ENCODE measurements around the gene KAT14. TPM values are rescaled to one million over a fixed set of nuclear protein-coding genes. Genes with fewer than 3 reads are reported as not detected.
"Not testable (repeated sequence)": the region's sequence is repeated elsewhere in the genome, so short reads cannot be mapped to it uniquely, and the experiment has no call there.

KAT14 gene
- total RNA-seq, 1 donor from 2014 or later, result 33.4 TPM

DNA sequence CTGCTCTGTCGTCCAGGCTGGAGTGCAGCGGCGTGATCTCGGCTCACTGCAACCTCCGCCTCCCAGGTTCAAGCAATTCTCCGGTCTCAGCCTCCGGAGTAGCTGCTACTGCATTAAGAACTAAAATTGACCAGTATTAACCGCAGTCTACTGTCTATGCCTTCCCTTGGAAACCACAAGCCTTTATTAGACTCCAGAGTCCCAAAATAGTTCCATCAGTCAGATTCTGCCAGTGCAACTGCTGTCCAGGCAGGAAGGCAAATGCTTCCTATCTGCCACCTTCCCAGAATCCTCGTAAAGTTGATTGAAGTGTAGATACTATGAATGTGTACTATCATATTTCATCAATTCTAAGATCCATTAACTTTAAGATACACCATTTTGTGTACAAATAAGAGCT, 16.7 kb downstream of the KAT14 start:
- FAIRE-seq (no peak), DNase-seq (ENCODE audit: low spot score in 2 of 2) (no peak)

DNA sequence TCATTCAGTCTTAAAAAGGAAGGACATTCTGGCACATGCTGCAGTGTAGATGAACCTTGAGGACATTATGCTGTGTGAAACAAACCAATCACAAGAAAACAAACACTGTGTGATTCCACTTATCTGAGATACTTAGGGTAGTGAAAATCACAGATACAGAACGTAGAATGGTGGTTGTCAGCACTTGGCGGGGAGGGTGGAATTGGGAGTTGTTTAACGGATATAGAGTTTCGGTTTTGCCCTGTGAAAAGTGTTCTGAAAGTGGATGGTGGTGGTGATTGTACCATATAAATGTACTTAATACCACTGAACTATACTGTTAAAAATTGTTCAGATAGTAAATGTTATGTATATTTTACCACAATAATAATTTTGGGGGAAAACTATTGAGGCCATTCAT, 18.4 kb downstream of the KAT14 start:
- FAIRE-seq, result no peak
- DNase-seq (ENCODE audit: low spot score in 2 of 2), result no peak

DNA sequence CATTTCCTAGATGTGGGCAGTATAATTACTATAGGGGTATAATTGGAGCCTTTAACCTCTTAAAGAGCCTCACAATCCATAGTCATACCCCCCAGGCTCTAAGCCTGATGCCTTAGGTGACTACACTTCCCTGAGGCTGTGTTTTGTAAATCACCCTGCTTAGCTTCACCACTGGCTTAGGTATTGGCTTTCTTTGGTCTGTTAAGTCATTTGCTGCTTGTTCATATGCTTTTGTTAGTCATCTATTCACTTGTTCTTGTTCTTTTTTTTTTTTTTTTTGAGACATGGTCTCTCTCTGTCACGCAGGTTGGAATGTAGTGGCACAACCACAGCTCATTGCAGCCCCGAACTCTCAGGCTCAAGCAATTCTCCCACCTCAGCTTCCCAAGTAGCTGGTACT, 26.7 kb downstream of the KAT14 start:
- FAIRE-seq (no peak), DNase-seq (ENCODE audit: low spot score in 2 of 2) (no peak)

DNA sequence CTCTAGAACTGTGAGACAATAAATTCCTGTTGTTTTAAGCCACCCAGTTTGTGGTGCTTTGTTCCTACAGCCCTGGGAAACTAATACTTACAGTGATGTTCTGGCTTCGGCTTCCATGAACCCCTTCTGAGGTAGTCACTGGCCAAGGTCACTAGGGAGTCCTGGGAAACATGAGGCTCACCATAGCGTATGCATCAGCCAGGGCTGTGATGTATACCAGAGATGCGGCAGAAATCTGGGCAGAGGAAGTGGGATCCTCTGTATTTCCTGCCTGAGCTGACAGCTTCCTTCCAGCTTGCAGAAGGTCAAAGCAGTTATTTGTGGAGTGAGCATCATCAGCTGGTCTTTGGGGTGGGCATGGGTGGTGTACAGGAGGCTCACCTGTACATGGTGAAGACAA, 27.9 kb downstream of the KAT14 start:
- no peak for DNase-seq (ENCODE audit: low spot score in 2 of 2)
- no peak for FAIRE-seq

DNA sequence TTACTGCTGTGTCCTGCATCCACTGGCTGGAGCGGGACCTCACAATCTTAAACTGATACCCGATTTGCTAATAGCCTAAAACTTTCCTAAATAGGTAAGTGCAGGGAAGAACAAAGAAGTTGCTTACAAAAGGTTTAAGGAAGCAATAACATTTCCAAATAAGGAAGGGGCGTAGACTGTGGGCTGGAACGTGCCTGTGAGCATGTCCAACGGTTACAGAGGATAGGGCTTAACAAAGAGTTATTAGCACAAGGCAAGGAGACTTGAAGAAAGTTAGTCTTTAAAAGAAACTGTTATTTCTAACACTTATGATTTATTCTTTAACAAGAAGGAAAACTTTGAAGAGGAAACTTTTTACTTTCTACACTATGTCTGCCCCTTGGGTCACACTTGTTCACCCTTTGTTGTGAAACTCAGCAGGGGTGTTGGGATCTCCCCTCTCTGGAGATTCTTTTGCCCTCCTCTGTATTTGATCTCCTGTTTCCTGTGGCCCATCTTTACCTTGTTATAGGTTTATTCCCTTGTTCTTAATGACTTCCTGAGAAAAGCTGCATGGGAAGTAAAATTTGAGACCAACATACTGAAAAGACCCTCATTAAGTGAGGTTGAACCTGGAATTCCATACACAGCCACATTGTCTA, 28.7 kb downstream of the KAT14 start:
- no peak for FAIRE-seq
- DNase-seq (ENCODE audit: low spot score in 2 of 2), result no peak

DNA sequence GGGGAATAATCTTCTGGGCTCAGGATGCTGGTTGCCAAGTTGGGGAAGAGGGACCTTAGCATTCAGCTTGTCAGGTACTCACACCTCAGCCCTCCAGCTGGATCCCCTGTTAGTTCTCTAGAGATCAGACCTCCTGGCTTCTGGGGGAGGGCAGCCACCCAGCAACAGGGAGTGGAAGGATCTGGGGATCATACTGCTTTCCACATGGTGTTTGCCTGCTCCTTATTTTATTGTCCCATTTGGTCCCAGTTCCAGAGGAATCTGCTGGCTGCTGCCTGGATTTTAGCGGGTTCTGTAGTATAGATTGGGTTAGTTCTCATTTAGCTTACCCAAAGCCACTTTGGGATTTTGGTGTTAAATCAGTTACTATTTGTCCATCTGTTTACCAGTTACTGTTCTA, 29.3 kb downstream of the KAT14 start:
- DNase-seq (ENCODE audit: low spot score in 2 of 2) (no peak), FAIRE-seq (no peak)

DNA sequence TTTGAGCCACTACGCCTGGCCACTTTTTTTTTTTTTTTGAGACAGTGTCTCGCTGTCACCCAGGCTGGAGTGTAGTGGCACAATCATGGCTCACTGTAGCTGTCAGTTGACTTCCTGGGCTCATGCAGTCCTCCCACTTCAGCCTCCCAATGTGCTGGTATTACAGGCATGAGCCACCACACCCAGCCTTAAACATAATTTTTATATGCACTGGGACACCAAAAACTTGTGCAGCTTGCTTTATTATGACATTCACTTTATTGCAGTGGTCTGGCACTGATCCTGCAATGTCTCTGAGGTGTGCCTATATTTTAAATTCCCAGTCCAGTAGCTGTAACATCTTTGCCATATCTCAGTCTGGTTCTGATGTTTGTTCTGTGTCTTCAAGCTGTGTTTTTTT, 34.7 kb downstream of the KAT14 start:
- DNase-seq (ENCODE audit: low spot score in 2 of 2), result no peak
- FAIRE-seq, result no peak

DNA sequence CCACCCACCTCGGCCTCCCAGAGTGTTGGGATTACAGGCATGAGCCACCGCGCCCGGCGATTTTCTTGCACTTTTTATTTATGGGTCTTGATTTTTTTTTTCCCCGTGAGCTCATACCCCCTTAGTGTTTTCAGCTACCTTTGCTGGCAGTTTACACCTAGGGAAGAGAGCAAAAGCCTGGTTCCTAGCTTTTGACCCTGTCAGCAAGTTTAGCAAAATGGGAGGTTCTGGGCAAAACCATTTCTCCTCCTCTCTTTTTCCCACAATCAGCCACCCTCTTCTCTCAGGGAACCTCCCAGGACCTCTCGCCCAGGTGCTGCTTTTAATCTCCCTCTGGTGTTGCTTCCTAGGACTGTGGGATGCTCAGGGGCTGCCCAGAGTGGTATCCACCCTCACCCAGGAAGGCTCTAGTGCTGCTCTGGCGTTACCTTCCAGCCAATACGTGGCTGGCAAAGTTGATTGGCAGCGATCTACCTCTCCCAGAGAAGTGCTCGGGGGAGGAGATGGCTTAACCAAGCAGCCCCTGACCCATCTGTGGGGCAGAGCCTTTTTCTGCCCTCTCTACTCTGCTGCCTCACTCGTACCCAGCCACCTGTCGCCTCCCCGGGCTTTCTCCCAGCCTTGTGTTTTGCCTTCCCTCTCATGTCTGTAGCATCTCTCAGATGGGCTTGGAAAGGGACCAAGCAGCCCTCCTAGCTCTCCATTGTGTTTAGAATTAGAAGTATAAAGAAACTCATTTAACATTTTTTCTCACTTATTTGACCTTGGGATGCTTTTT, 37.4 kb downstream of the KAT14 start:
- DNase-seq (ENCODE audit: low spot score in 2 of 2) (no peak), FAIRE-seq (no peak)

GRCh38 chr20:18176318-18176785, 38.7 kb downstream of the KAT14 start:
- DNase-seq (ENCODE audit: low spot score in 2 of 2) (no peak), FAIRE-seq (no peak)

DNA sequence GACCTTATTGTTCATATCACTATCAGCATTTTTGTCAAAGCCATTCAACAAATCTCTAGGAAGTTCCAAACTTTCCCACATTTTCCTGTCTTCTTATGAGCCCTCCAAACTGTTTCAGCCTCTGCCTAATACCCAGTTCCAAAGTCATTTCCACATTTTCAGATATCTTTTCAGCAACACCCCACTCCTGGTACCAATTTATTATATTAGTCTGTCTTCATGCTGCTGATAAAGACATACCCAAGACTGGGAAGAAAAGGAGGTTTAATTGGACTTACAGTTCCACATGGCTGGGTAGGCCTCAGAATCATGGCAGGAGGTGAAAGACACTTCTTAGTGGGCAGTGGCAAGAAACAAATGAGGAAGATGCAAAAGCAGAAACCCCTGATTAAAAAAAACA, 42.7 kb downstream of the KAT14 start:
- not testable (repeated sequence) for FAIRE-seq; DNase-seq (ENCODE audit: low spot score in 2 of 2)

GRCh38 chr20:18180815-18181214, 43.2 kb downstream of the KAT14 start:
- FAIRE-seq (no peak), DNase-seq (ENCODE audit: low spot score in 2 of 2) (no peak)

DNA sequence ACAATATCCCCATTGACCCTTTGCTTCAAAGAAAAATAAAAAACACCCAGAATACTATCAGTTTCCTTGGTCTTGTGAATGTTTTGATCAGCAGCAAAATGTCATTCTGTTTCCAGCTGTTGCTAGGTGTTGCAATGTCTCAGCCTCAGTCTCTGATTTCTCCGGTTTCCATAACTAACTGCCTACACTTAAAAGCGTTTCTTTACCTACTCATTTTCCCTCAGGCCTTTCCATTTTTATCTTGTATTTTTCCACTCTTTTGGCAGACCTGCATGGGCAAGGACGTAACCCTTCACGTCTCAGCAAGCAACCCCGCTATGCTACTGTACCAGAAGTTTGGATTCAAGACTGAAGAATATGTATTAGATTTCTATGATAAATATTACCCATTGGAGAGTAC, 49.4 kb downstream of the KAT14 start:
- FAIRE-seq (no peak), DNase-seq (ENCODE audit: low spot score in 2 of 2) (no peak)

GRCh38 chr20:18188434-18188833, 50.8 kb downstream of the KAT14 start:
- DNase-seq (ENCODE audit: low spot score in 2 of 2), result no peak
- FAIRE-seq, result no peak

- DNase-seq (ENCODE audit: low spot score in 2 of 2) (no peak), FAIRE-seq (no peak)
Measured at GRCh38 chr20:18190338-18191233, 52.9 kb downstream of the KAT14 start.

GRCh38 chr20:18191306-18191705, 53.6 kb downstream of the KAT14 start:
- no peak for DNase-seq (ENCODE audit: low spot score in 2 of 2)
- no peak for FAIRE-seq

DNA sequence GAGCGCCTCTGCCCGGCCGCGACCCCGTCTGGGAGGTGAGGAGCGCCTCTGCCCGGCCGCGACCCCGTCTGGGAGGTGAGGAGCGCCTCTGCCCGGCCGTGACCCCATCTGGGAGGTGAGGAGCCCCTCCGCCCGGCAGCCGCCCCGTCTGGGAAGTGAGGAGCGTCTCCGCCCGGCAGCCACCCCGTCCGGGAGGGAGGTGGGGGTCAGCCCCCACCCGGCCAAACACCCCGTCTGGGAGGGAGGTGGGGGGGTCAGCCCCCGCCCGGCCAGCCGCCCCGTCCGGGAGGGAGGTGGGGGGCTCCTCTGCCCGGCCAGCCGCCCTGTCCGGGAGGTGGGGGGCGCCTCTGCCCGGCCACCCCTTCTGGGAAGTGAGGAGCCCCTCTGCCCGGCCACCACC, 56.8 kb downstream of the KAT14 start:
- FAIRE-seq; DNase-seq (ENCODE audit: low spot score in 2 of 2): not testable (repeated sequence)

DNA sequence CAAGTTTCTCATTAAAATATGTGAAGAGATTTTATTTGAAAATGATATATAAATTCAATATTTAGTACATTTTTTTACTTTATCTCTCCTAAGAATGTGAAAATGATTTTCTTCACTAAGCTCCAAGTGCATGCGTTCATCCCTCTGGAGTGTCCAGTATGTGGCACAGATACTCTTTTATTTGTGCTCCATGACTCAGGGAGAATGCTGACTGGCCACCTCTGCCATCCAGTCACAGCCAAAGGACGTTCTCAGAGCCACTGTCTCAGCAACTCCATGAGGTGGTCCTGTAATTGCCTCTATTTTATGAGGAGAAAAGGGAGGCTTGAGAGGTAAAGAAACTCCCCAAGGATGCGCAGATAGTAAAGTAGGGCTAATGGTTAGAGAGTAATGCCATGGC, 58.3 kb downstream of the KAT14 start:
- FAIRE-seq, result no peak
- DNase-seq (ENCODE audit: low spot score in 2 of 2), result no peak

GRCh38 chr20:18197382-18198070, 59.9 kb downstream of the KAT14 start:
- FAIRE-seq, result no peak

GRCh38 chr20:18202966-18203365, 65.3 kb downstream of the KAT14 start:
- no peak for FAIRE-seq
- no peak for DNase-seq (ENCODE audit: low spot score in 2 of 2)

More at GRCh38 chr20:18197382-18198070, 59.9 kb downstream of the KAT14 start:
- no peak for DNase-seq (ENCODE audit: low spot score in 2 of 2)

DNA sequence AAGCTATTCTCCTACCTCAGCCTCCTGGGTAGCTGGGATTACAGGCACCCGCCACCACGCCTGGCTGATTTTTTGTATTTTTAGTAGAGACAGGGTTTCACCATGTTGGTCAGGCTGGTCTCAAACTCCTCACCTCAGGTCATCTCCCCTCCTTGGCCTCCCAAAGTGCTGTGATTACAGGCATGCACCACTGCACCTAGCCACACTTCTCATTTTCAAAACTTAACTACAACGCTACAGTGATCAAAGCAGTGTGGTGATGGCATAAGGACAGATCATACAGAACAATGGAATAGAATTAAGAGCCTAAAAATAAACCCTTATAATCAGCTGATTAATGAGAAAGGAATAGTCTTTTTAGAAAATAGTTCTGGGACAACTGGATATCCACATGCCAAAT, 66.0 kb downstream of the KAT14 start:
- not testable (repeated sequence) for DNase-seq (ENCODE audit: low spot score in 2 of 2); FAIRE-seq

Measured in frontal cortex (tissue), 4 donors.